Activated CD4-positive, alpha-beta memory T cell treated with anti-CD3 and anti-CD28 coated beads, Interleukin-2, amount 10 ng/mL, durations not matched to agents 7 days and 5 days (primary cell): ENCODE results near the gene LY9. TPM values are rescaled to one million over a fixed set of nuclear protein-coding genes. Genes with fewer than 3 reads are reported as not detected.

Source experiments
- CTCF ChIA-PET: fragments of 350-600 bp; sonication (Branson Sonifier 250); formaldehyde crosslinking; loops from one replicate; lab custom pipeline; 2021; ENCODE audit warnings: antibody characterized with exemption, inconsistent platforms; lab: Charles Lee
- POLR2A ChIA-PET: fragments of 350-600 bp; sonication (Branson Sonifier 250); formaldehyde crosslinking; loops from one replicate; lab custom pipeline; 2021; ENCODE audit warnings: antibody characterized with exemption; lab: Charles Lee
- DNase-seq: peaks from one replicate; pipeline ENCODE4 v3.0.0-alpha.2; 2020
- H3K27ac Mint-ChIP-seq: one replicate; pipeline ENCODE4 v1.8.0; 2021; ENCODE audit warnings: mild to moderate bottlenecking, mixed read lengths
- H3K27me3 Mint-ChIP-seq: one replicate; pipeline ENCODE4 v1.8.0; 2021; ENCODE audit warnings: mixed read lengths
- H3K36me3 Mint-ChIP-seq: one replicate; pipeline ENCODE4 v1.8.0; 2021; ENCODE audit warnings: low read depth, mixed read lengths
- H3K4me1 Mint-ChIP-seq: one replicate; pipeline ENCODE4 v1.8.0; 2021; ENCODE audit warnings: mixed read lengths
- H3K4me3 Mint-ChIP-seq: one replicate; pipeline ENCODE4 v1.8.0; 2021; ENCODE audit warnings: mild to moderate bottlenecking, mixed read lengths
- H3K9me3 Mint-ChIP-seq: one replicate; pipeline ENCODE4 v1.8.0; 2021; ENCODE audit warnings: mixed read lengths
- total RNA-seq, 2 experiments: library from RNA; stranded (reverse); gene quantifications; one replicate each; pipeline ENCODE4 v1.2.3, GENCODE V29; 2021

The LY9 gene, protein sequence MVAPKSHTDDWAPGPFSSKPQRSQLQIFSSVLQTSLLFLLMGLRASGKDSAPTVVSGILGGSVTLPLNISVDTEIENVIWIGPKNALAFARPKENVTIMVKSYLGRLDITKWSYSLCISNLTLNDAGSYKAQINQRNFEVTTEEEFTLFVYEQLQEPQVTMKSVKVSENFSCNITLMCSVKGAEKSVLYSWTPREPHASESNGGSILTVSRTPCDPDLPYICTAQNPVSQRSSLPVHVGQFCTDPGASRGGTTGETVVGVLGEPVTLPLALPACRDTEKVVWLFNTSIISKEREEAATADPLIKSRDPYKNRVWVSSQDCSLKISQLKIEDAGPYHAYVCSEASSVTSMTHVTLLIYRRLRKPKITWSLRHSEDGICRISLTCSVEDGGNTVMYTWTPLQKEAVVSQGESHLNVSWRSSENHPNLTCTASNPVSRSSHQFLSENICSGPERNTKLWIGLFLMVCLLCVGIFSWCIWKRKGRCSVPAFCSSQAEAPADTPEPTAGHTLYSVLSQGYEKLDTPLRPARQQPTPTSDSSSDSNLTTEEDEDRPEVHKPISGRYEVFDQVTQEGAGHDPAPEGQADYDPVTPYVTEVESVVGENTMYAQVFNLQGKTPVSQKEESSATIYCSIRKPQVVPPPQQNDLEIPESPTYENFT
- 10 to 100 TPM; 46.4 to 49.9 TPM for total RNA-seq

DNA sequence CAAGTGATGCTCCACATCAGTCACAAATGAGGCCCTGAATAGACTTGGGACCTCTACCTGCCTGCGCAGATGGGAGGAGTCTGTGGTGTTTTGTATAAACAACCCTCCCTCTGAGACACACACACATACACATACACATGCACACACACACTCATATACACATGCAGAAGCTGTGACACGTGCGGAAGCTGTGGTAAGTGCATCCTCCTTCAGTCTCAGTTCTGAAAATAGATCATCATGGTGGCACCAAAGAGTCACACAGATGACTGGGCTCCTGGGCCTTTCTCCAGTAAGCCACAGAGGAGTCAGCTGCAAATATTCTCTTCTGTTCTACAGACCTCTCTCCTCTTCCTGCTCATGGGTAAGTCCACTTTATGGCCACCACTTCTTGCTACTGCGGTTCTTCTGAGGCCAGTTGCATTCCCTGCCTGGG is at the start of gene LY9:
Gene LY9 (plus strand): TSS at position 224 of the 433 bp plus-strand sequence. CDS start 14 bp downstream, at position 238.
- Mint-ChIP-seq H3K27me3 (peaks cover 3% of the 10 kb centered on the region), H3K27ac (peak within 1 kb of the TSS; percentile 96), H3K4me3 (peak within 1 kb of the TSS; percentile 91), H3K36me3 (peaks cover 30% of the 10 kb centered on the region), H3K9me3 (no peaks in the 10 kb centered on the region), H3K4me1 (peaks cover 66% of the 10 kb centered on the region)
- CTCF ChIA-PET, result interaction anchor here (0.8 to 7.3 kb wide), 9 partner anchors 15 to 121 kb away, joined by 3 to 58 read pairs (median 6); no protein-coding TSS in a partner anchor
- DNase-seq, result peak; percentile 88
- POLR2A ChIA-PET, result interaction anchor here (0.7 to 7.2 kb wide), 14 partner anchors 10 to 337 kb away, joined by 3 to 46 read pairs (median 4); partner anchors contain the start of gene CD48

DNA sequence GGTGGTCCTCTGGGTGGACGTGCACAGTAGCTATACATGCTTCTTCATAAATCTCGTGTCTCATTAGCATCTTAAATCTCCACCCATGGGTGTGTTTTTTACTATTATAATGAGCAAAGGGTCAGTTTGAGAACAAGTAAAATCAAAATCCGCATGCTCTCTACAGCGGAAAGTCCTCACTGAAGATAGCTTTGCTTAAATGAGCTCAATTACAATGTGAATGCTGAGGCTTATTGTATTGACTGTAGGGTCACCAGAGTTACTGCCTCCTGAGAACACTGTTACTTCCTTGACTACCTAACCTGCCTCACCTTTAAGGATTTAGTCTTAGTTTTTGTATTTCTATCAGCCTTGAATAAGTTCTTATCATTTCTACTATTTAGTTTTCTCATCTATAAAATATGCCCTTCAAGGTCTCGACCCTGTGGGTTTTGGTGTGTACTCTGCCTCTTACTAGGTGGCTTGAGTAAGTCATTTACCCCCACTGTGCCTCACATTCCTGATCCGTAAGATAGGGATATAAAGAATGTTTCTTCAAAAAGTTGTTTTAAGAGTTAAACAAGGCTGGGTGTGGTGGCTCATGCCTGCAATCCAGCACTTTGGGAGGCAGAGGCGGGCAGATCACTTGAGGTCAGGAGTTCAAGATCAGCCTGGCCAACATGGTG is 49.0 kb upstream of the LY9 start:
- POLR2A ChIA-PET, result interaction anchor here (2.0 kb wide), 1 partner anchor 15 kb away, joined by 6 read pairs; no protein-coding TSS in a partner anchor
- DNase-seq, result no peak
- no peak overlapping the region for H3K27ac Mint-ChIP-seq
- no peaks in the 10 kb centered on the region for H3K36me3 Mint-ChIP-seq
- no peak overlapping the region for H3K4me3 Mint-ChIP-seq
- CTCF ChIA-PET, result interaction anchor here (1.1 to 2.1 kb wide), 3 partner anchors 21 to 90 kb away, joined by 4 to 7 read pairs (median 4); no protein-coding TSS in a partner anchor
- no peaks in the 10 kb centered on the region for H3K9me3 Mint-ChIP-seq
- no peaks in the 10 kb centered on the region for H3K27me3 Mint-ChIP-seq
- peaks cover 63% of the 10 kb centered on the region for H3K4me1 Mint-ChIP-seq

DNA sequence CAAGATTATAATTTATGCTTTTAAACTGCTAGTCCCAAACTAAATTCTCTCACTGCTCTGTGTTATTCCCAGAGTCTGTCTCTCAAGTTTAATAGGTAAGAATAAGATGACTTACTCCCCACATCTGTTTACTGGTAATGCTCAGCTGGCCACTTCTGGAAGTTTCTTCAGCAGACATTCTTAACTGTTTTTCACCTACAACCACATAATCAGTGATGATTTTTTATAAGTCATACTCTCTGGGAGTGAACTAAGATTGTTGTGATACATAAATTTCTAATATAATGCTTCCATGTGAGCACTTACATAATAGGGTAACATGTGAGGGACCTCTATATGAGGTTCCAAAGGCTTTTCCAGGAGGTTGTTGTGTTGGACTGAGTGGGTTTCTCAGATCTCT is 48.3 kb upstream of the LY9 start:
- H3K9me3 Mint-ChIP-seq, result no peaks in the 10 kb centered on the region
- POLR2A ChIA-PET, result interaction anchor here (2.0 kb wide), 1 partner anchor 15 kb away, joined by 6 read pairs; no protein-coding TSS in a partner anchor
- H3K27ac Mint-ChIP-seq, result no peak overlapping the region
- H3K4me3 Mint-ChIP-seq, result no peak overlapping the region
- no peaks in the 10 kb centered on the region for H3K36me3 Mint-ChIP-seq
- CTCF ChIA-PET, result interaction anchor here (0.7 to 2.2 kb wide), 5 partner anchors 9 to 89 kb away, joined by 3 to 7 read pairs (median 5); partner anchors contain the start of gene SLAMF7
- no peaks in the 10 kb centered on the region for H3K27me3 Mint-ChIP-seq
- DNase-seq, result no peak
- peaks cover 57% of the 10 kb centered on the region for H3K4me1 Mint-ChIP-seq

DNA sequence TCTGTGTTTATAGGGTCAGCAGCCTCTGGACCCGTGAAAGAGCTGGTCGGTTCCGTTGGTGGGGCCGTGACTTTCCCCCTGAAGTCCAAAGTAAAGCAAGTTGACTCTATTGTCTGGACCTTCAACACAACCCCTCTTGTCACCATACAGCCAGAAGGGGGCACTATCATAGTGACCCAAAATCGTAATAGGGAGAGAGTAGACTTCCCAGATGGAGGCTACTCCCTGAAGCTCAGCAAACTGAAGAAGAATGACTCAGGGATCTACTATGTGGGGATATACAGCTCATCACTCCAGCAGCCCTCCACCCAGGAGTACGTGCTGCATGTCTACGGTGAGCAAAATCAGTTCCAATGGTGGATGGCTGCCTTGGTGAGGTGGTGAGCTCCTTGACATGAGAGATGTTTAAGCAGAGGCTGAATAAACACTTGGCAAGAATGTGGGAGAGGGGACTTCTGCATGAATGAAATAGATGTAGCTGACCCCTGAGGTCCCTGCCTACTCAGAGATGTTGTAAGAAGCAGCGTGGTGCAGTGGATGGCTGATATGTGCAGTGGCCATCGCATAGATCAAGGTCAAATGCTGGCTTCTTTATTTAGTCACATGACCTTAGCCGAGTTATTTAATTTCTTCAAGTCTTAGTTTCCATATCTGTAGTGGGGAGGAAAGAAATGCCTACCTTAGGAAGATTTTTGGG is 47.6 kb upstream of the LY9 start:
- Mint-ChIP-seq H3K4me1 (peaks cover 53% of the 10 kb centered on the region), H3K27me3 (no peaks in the 10 kb centered on the region), H3K9me3 (no peaks in the 10 kb centered on the region), H3K4me3 (no peak overlapping the region), H3K27ac (no peak overlapping the region), H3K36me3 (peaks cover 5% of the 10 kb centered on the region)
- no peak for DNase-seq
- POLR2A ChIA-PET, result no interaction called here
- CTCF ChIA-PET, result interaction anchor here (0.6 to 2.2 kb wide), 6 partner anchors 10 to 88 kb away, joined by 3 to 7 read pairs (median 4); partner anchors contain the start of gene SLAMF7

DNA sequence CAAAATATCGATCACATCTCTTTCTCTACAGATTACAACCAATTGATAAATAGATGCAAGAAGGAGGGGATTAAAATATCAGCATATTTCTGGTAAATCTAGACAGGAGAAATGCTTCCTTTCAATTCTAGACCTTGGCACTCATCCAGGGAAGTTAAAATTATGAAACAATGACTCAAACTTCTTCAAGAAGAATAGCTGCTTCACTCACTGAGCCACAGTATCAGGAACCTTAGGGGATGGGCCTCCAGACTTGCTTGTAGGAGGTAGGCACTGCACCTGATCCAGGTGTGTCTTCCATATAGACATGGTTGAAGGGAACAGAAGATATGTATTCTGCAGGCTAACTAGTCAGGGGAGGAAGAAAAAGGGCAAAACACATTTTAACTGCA is 47.1 kb upstream of the LY9 start:
- DNase-seq, result no peak
- Mint-ChIP-seq H3K27ac (no peak overlapping the region), H3K4me1 (peaks cover 47% of the 10 kb centered on the region), H3K27me3 (no peaks in the 10 kb centered on the region), H3K36me3 (peaks cover 5% of the 10 kb centered on the region), H3K9me3 (no peaks in the 10 kb centered on the region), H3K4me3 (no peak overlapping the region)
- CTCF ChIA-PET, result interaction anchor here (0.6 to 2.2 kb wide), 5 partner anchors 10 to 88 kb away, joined by 3 to 7 read pairs (median 5); partner anchors contain the start of gene SLAMF7
- POLR2A ChIA-PET, result no interaction called here

DNA sequence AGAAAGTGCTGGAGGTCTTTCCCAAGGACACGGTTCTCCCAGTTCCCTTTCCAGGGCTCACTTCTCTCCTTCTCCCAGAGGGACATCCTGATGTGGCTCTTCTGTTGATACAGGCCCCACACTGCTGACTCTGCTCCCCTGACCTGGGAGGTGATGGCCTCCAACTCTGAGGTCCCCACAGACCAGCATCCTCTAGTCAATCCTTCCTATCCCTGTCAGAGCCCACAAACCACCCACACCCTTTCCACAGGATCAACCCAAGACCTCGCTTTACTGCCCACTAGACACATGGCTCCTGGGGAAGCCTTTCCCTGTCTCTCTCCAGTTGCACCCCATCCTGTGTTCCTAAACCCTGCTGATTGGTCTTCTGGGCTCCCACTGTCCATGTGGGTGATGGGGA is 45.4 kb upstream of the LY9 start:
- H3K9me3 Mint-ChIP-seq, result no peaks in the 10 kb centered on the region
- H3K27me3 Mint-ChIP-seq, result no peaks in the 10 kb centered on the region
- H3K4me1 Mint-ChIP-seq, result peaks cover 31% of the 10 kb centered on the region
- DNase-seq, result no peak
- peaks cover 8% of the 10 kb centered on the region for H3K36me3 Mint-ChIP-seq
- ChIA-PET POLR2A (interaction anchor here (1.1 kb wide), 1 partner anchor 17 kb away, joined by 3 read pairs; no protein-coding TSS in a partner anchor), CTCF (interaction anchor here (1.4 kb wide), 1 partner anchor 17 kb away, joined by 5 read pairs; no protein-coding TSS in a partner anchor)
- no peak overlapping the region for H3K4me3 Mint-ChIP-seq
- no peak overlapping the region for H3K27ac Mint-ChIP-seq

DNA sequence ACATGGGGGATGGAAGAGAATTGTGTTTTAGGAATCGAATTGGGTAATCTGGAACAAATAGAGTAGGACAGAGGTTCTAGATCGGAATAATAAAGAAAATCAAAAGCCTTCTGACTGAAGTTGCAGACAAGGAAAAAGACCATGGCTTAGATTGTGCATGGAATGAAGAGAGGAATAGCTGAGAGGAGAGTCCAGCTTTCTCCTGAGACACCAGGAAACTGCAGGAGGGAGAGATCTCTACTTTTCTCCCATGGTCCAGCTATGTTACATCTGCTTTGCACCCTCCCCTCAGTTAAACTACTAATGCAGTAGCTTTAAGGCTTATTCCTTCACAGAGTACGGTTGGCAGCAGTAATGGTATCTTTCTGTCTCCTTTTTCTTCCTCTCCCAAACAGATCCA is 43.6 kb upstream of the LY9 start:
- CTCF ChIA-PET, result interaction anchor here (1.1 kb wide), 1 partner anchor 25 kb away, joined by 4 read pairs; no protein-coding TSS in a partner anchor
- Mint-ChIP-seq H3K27me3 (no peaks in the 10 kb centered on the region), H3K4me1 (peaks cover 46% of the 10 kb centered on the region), H3K36me3 (peaks cover 19% of the 10 kb centered on the region), H3K9me3 (peaks cover 6% of the 10 kb centered on the region), H3K4me3 (no peak overlapping the region), H3K27ac (no peak overlapping the region)
- POLR2A ChIA-PET, result no interaction called here
- DNase-seq, result no peak

DNA sequence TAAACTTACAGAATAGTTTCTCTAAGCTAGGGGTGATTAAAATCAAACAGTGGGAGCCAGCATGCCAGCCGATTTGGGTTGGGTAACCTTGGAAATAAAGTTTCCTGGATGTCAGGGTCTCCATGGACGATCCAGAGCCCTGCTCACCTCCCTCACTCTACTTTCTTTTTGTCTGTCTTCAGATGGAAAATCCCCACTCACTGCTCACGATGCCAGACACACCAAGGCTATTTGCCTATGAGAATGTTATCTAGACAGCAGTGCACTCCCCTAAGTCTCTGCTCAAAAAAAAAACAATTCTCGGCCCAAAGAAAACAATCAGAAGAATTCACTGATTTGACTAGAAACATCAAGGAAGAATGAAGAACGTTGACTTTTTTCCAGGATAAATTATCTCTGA is 43.0 kb upstream of the LY9 start:
- Mint-ChIP-seq H3K4me1 (peaks cover 48% of the 10 kb centered on the region), H3K4me3 (no peak overlapping the region), H3K9me3 (peaks cover 6% of the 10 kb centered on the region), H3K36me3 (peaks cover 19% of the 10 kb centered on the region), H3K27me3 (no peaks in the 10 kb centered on the region), H3K27ac (no peak overlapping the region)
- DNase-seq, result no peak
- CTCF ChIA-PET, result interaction anchor here (1.1 kb wide), 1 partner anchor 26 kb away, joined by 4 read pairs; no protein-coding TSS in a partner anchor
- POLR2A ChIA-PET, result no interaction called here

DNA sequence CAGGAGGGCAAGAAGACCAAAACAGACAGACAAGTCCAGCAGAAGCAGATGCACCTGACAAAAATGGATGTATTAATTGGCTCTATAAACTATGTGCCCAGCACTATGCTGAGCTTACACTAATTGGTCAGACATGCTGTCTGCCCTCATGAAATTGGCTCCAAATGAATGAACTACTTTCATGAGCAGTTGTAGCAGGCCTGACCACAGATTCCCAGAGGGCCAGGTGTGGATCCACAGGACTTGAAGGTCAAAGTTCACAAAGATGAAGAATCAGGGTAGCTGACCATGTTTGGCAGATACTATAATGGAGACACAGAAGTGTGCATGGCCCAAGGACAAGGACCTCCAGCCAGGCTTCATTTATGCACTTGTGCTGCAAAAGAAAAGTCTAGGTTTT is 42.4 kb upstream of the LY9 start:
- POLR2A ChIA-PET, result no interaction called here
- no peak overlapping the region for H3K27ac Mint-ChIP-seq
- H3K27me3 Mint-ChIP-seq, result no peaks in the 10 kb centered on the region

DNA sequence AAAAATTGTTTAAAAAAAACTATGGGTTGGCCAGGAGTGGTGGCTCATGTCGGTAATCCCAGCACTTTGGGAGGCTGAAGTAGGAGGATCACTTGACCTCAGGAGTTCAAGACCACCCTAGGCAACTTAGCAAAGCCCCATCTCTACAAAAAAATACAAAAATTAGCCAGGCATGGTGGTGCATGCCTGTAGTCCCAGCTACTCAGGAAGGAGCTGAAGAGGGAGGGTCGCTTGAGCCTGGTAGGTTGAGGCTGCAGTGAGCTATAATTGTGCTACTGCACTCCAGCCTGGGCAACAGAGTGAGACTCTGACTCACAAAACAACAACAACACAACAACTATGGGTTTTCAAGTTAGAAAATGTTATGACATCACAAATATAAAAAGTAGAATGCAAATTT is 40.5 kb upstream of the LY9 start:
- Mint-ChIP-seq H3K9me3 (peaks cover 6% of the 10 kb centered on the region), H3K4me1 (peaks cover 40% of the 10 kb centered on the region), H3K4me3 (no peak overlapping the region), H3K27ac (peak overlapping the region; percentile 79), H3K27me3 (no peaks in the 10 kb centered on the region), H3K36me3 (peaks cover 19% of the 10 kb centered on the region)
- ChIA-PET CTCF (interaction anchor here (0.9 to 2.5 kb wide), 5 partner anchors 10 to 72 kb away, joined by 3 to 16 read pairs (median 3); no protein-coding TSS in a partner anchor), POLR2A (interaction anchor here (1.2 to 2.3 kb wide), 3 partner anchors 11 to 44 kb away, joined by 4 to 9 read pairs (median 7); partner anchors contain the start of gene CD48)
- no peak for DNase-seq

More for the DNA sequence above, 42.4 kb upstream of the LY9 start:
- DNase-seq, result no peak
- H3K9me3 Mint-ChIP-seq, result peaks cover 6% of the 10 kb centered on the region
- H3K4me3 Mint-ChIP-seq, result no peak overlapping the region
- CTCF ChIA-PET, result interaction anchor here (1.1 kb wide), 1 partner anchor 26 kb away, joined by 4 read pairs; no protein-coding TSS in a partner anchor
- peaks cover 48% of the 10 kb centered on the region for H3K4me1 Mint-ChIP-seq
- H3K36me3 Mint-ChIP-seq, result peaks cover 19% of the 10 kb centered on the region
